K562 (cell line): ENCODE data around the gene TTC27. TPM values are rescaled to one million over a fixed set of nuclear protein-coding genes. Genes with fewer than 3 reads are reported as not detected.

ENCODE experiments used
- ATAC-seq: fragments of 200-7000 bp; cut with Tn5 transposase; 3 replicates; pipeline ENCODE4 v1.9.1; 2020; ENCODE audit warnings: moderate library complexity
- BruUV-seq: library from RNA; stranded (reverse); fragments of 400-500 nt; replicated peaks from 2 replicates; lab custom pipeline; 2021; lab: Mats Ljungman, UMichigan
- CTCF ChIA-PET: fragments of 300-600 bp; formaldehyde crosslinking; extraction: SDS; loops from one replicate; lab custom pipeline; 2021; ENCODE audit warnings: low intra/inter-chr PET ratio; lab: Yijun Ruan, JAX
- POLR2A ChIA-PET: fragments of 300-600, 350-650 bp; sonication (Branson Sonifier 250); formaldehyde crosslinking; extraction: SDS; loops from one replicate; lab custom pipeline; 2021; ENCODE audit warnings: antibody characterized with exemption, inconsistent platforms; lab: Yijun Ruan, JAX
- DNase-seq, 4 experiments: peaks; one replicate each; pipeline versions ENCODE4 v3.0.0 to v3.0.0-alpha.2; 2011 to 2018; ENCODE audit warnings: low spot score in 3 of 4, mixed read lengths in 3 of 4; ENCODE audit errors: extremely low read depth in 1 of 4
- FAIRE-seq: peaks from 2 replicates; lab custom pipeline; 2011; peaks lifted over from hg19 to GRCh38; lab: Jason Lieb, UNC
- H2AFZ ChIP-seq: 2 replicates; pipeline ENCODE4 v1.6.0; 2011; ENCODE audit warnings: low read depth, low read length, control low read depth, inconsistent platforms
- H3K27ac ChIP-seq: fragments of 200-600 bp; 3 replicates; pipeline ENCODE4 v1.8.0; 2011; ENCODE audit warnings: low read depth, mild to moderate bottlenecking, control low read depth, inconsistent platforms, low read length, moderate library complexity, mixed read lengths; ENCODE audit errors: extremely low read depth
- H3K27me3 ChIP-seq, 2 experiments: fragments of 300-600 bp in 1 of 2; 2 replicates in 1 of 2; 3 replicates in 1 of 2; pipeline versions ENCODE4 v1.6.0 to v1.8.0; 2011; ENCODE audit warnings: inconsistent platforms in 2 of 2, low read length in 2 of 2, mild to moderate bottlenecking in 1 of 2, mixed read lengths in 1 of 2, moderate library complexity in 1 of 2; ENCODE audit not compliant: control insufficient read depth in 2 of 2, insufficient read depth in 2 of 2
- H3K36me3 ChIP-seq: fragments of 300-600 bp; 3 replicates; pipeline ENCODE4 v1.8.0; 2011; ENCODE audit warnings: mild to moderate bottlenecking, low read length, inconsistent platforms; ENCODE audit not compliant: control insufficient read depth, insufficient read depth
- H3K4me1 ChIP-seq, 2 experiments: fragments of 200-600 bp in 1 of 2; replicated peaks in 1 of 2; 2 replicates in 1 of 2; 3 replicates in 1 of 2; pipeline versions ENCODE4 v1.5.1 to v1.8.0; 2011; ENCODE audit warnings: inconsistent platforms in 2 of 2, low read length in 2 of 2, mild to moderate bottlenecking in 1 of 2, mixed read lengths in 1 of 2, moderate library complexity in 1 of 2; ENCODE audit not compliant: control insufficient read depth in 2 of 2, insufficient read depth in 2 of 2
- H3K4me2 ChIP-seq: 2 replicates; pipeline ENCODE4 v1.6.1; 2011; ENCODE audit warnings: low read length, control low read depth, inconsistent platforms, mixed read lengths; ENCODE audit not compliant: insufficient read depth
- H3K4me3 ChIP-seq: fragments of 200-600 bp; sonication (generic), shearing (Covaris generic); 2 replicates; pipeline ENCODE4 v1.5.1; 2016; ENCODE audit warnings: control low read depth, inconsistent platforms
- H3K79me2 ChIP-seq: fragments of 200-600 bp; 3 replicates; pipeline ENCODE4 v1.8.0; 2011; ENCODE audit warnings: low read length, inconsistent platforms; ENCODE audit not compliant: control insufficient read depth, insufficient read depth
- H3K9ac ChIP-seq, 2 experiments: 2 replicates each; pipeline versions ENCODE4 v1.6.0 to v1.6.1; 2011; ENCODE audit warnings: low read depth in 2 of 2, low read length in 2 of 2, control low read depth in 1 of 2, inconsistent platforms in 1 of 2, mild to moderate bottlenecking in 1 of 2, mixed read lengths in 1 of 2; ENCODE audit not compliant: insufficient read depth in 1 of 2
- H3K9me1 ChIP-seq: one replicate; pipeline ENCODE4 v1.6.0; 2011; ENCODE audit warnings: inconsistent platforms, mild to moderate bottlenecking, low read length, moderate library complexity; ENCODE audit not compliant: control insufficient read depth, insufficient read depth
- H3K9me3 ChIP-seq: replicated peaks from 2 replicates; pipeline ENCODE4 v1.5.1; 2011; ENCODE audit warnings: low read depth, low read length, inconsistent platforms; ENCODE audit not compliant: control insufficient read depth, insufficient read depth
- H4K20me1 ChIP-seq: replicated peaks from 2 replicates; pipeline ENCODE4 v1.6.1; 2011; ENCODE audit warnings: low read length, inconsistent platforms, mixed read lengths; ENCODE audit not compliant: control insufficient read depth, insufficient read depth
- KDM1A ChIP-seq, 2 experiments: fragments of 450-650 bp; IDR thresholded peaks; 2 replicates each; pipeline ENCODE4 v1.6.1; 2016; ENCODE audit warnings: mild to moderate bottlenecking in 2 of 2
- NEUROD1 ChIP-seq: fragments of 150-350 bp; IDR thresholded peaks from 2 replicates; pipeline ENCODE4 v1.6.1; 2014; ENCODE audit warnings: borderline replicate concordance, low read length, low read depth; ENCODE audit not compliant: partially characterized antibody
- TAF15 ChIP-seq: fragments of 200-400 bp; formaldehyde crosslinking; IDR thresholded peaks from 2 replicates; pipeline ENCODE4 v1.6.1; 2017; ENCODE audit warnings: mild to moderate bottlenecking, low read depth, low read length, moderate library complexity
- TAF7 ChIP-seq: fragments of 450-650 bp; IDR thresholded peaks from 2 replicates; pipeline ENCODE4 v1.6.1; 2016; ENCODE audit warnings: missing genetic modification characterization, missing compliant biosample characterization
- U2AF2 ChIP-seq: fragments of 200-400 bp; formaldehyde crosslinking; optimal IDR thresholded peaks from 2 replicates; pipeline ENCODE3; 2017; ENCODE audit warnings: low read depth, mild to moderate bottlenecking, low read length
- XRCC3 ChIP-seq: fragments of 450-650 bp; IDR thresholded peaks from 2 replicates; pipeline ENCODE4 v1.6.1; 2017; ENCODE audit warnings: mild to moderate bottlenecking, moderate library complexity
- ZNF184 ChIP-seq: sonication (generic); formaldehyde crosslinking; IDR thresholded peaks from 2 replicates; pipeline ENCODE4 v1.5.0; 2020; ENCODE audit warnings: missing genetic modification reagents
- ZNF79 ChIP-seq: fragments of 250-450 bp; sonication (Bioruptor Pico); IDR thresholded peaks from 2 replicates; pipeline ENCODE4 v1.4.0; 2020; ENCODE audit warnings: low read depth, mild to moderate bottlenecking, moderate library complexity
- ZSCAN32 ChIP-seq: fragments of 450-650 bp; formaldehyde crosslinking; IDR thresholded peaks from 2 replicates; pipeline ENCODE4 v1.4.0; 2020; ENCODE audit warnings: mild to moderate bottlenecking, moderate library complexity
- WGBS: fragments of 100-300 bp; shearing (Covaris generic); methylation state at CpG from one replicate; pipeline ENCODE4 v1.1.6; 2016; ENCODE audit warnings: low coverage, mixed read lengths; ENCODE audit not compliant: insufficient coverage; ENCODE audit errors: missing lambda C conversion rate; 5-methylcytosine and 5-hydroxymethylcytosine counted together
- in situ Hi-C: fragments of 300-500 bp; cut with MboI; formaldehyde crosslinking; loops from 4 replicates; pipeline ENCODE4 v1.15.0; 2018; ENCODE audit warnings: inconsistent platforms, mixed read lengths
- intact Hi-C: fragments of 100-400 bp; cut with micrococcal nuclease; formaldehyde crosslinking; loops from 2 replicates; pipeline ENCODE4 v1.14.2; 2022
- polyA plus RNA-seq, 8 experiments: library from polyadenylated mRNA; depleted of rRNA in 4 of 8; stranded (reverse) in 5 of 8; unstranded in 3 of 8; fragments of >200 nt; fragmentation: Nextera tagmentation in 2 of 8; fragmentation: Illumina TruSeq in 1 of 8; extraction: Ambion mirVana in 2 of 8; extraction: Trizol in 1 of 8; gene quantifications; 2 replicates each; pipeline versions ENCODE4 v1.2.1 to v1.2.3, GENCODE V29; 2011 to 2014; ENCODE audit warnings: inconsistent platforms in 1 of 8, missing spikeins in 1 of 8
- total RNA-seq, 7 experiments: library from RNA; depleted of rRNA in 6 of 7; stranded (reverse); fragments of >200 nt in 6 of 7; fragmentation: Illumina TruSeq in 2 of 7; extraction: Trizol in 2 of 7; gene quantifications; 2 replicates each; pipeline versions ENCODE4 v1.2.1 to v1.2.3, GENCODE V29; 2011 to 2021; ENCODE audit warnings: low replicate concordance in 1 of 7
- TF ChIP-seq, protein P1 (sequence below): fragments of 250-450 bp; sonication (Bioruptor Pico); IDR thresholded peaks from 2 replicates; pipeline ENCODE4 v1.4.0; 2020; ENCODE audit warnings: mild to moderate bottlenecking, moderate library complexity

The TTC27 gene
- total and polyA plus RNA-seq, 9 of the 15 experiments (the other 6 are each of a cell fraction or from before 2014, with no cell fraction given) = 44.3 to 93.4 (median 57.3) TPM

DNA sequence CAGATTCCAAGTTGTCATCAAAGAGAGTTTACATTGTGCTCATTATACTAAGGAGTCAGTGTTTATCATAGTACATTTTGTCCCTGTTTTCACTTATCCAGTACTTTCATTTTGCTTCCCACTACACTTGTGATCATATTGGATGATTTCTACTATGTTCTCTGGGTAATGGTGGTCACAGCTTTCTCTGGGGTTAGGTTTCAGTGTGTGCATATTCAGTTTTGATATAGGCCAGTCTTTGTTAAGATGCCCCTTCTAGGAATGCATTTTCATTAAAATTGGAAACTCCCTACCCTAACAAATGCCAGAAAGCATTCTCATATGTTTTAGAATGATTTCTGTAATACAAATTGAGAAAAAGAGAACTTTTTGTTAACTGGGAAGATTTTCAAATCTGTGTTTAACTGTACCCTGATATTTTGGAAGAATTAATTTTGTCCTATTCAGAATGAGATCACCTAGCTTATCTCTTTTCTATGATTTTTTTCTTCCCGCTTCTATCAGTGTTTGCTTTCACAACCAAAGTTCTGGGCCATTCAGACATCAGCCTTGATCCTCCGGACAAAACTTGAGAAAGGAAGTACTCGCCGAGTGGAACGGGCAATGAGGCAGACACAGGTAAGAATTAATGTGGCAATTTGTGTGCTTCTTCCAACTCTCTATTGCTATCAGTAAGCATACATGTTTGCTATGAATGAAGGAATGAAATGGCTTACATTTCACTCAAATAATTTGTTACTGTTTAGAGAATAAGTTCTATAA is 74.6 kb downstream of the TTC27 start:
- Histone ChIP-seq H3K27me3 (no peaks in the 10 kb centered on the region), H3K79me2 (no peaks in the 10 kb centered on the region), H3K9ac (no peak overlapping the region), H3K4me1 (peaks cover 0 to 6% of the 10 kb centered on the region in 2 experiments; a peak in 2 of 5 replicates), H3K4me3 (no peak overlapping the region), H3K4me2 (no peak overlapping the region), H3K36me3 (peaks cover 33% of the 10 kb centered on the region; the same call in 2 of the 3 replicates), H3K9me1 (no peaks in the 10 kb centered on the region), H3K27ac (no peak overlapping the region), H3K9me3 (no peaks in the 10 kb centered on the region), H4K20me1 (no peaks in the 10 kb centered on the region), H2AFZ (no peak overlapping the region)
- no peak for DNase-seq
- POLR2A ChIA-PET = no interaction called here
- TF ChIP-seq TAF7 (tag) (no peak), NEUROD1 (no peak), ZSCAN32 (CRISPR knock-in tag) (no peak), ZNF79 (CRISPR knock-in tag) (no peak), TAF15 (no peak), ZNF184 (CRISPR knock-in tag) (no peak), KDM1A (IDR thresholded peaks at IDR 0.05) (no peak), XRCC3 (no peak), U2AF2 (no peak)
- TF ChIP-seq, protein P1, sequence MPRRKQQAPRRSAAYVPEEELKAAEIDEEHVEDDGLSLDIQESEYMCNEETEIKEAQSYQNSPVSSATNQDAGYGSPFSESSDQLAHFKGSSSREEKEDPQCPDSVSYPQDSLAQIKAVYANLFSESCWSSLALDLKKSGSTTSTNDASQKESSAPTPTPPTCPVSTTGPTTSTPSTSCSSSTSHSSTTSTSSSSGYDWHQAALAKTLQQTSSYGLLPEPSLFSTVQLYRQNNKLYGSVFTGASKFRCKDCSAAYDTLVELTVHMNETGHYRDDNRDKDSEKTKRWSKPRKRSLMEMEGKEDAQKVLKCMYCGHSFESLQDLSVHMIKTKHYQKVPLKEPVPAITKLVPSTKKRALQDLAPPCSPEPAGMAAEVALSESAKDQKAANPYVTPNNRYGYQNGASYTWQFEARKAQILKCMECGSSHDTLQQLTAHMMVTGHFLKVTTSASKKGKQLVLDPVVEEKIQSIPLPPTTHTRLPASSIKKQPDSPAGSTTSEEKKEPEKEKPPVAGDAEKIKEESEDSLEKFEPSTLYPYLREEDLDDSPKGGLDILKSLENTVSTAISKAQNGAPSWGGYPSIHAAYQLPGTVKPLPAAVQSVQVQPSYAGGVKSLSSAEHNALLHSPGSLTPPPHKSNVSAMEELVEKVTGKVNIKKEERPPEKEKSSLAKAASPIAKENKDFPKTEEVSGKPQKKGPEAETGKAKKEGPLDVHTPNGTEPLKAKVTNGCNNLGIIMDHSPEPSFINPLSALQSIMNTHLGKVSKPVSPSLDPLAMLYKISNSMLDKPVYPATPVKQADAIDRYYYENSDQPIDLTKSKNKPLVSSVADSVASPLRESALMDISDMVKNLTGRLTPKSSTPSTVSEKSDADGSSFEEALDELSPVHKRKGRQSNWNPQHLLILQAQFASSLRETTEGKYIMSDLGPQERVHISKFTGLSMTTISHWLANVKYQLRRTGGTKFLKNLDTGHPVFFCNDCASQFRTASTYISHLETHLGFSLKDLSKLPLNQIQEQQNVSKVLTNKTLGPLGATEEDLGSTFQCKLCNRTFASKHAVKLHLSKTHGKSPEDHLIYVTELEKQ (CRISPR knock-in tag) = no peak
- no peak for FAIRE-seq
- CTCF ChIA-PET = interaction anchor here (0.6 kb wide), 1 partner anchor 32 kb away, joined by 3 read pairs; no protein-coding TSS in a partner anchor
- in situ Hi-C loops (no loop called here), intact Hi-C loops (no loop called here)
- no TSS peak for BruUV-seq
- WGBS = 94% methylated on average over 5 of the region's 5 CpGs
- ATAC-seq = no peak
